Mesangial cell (primary cell): ENCODE data around the gene TBC1D3C. TPM values are rescaled to one million over a fixed set of nuclear protein-coding genes. Genes with fewer than 3 reads are reported as not detected.

Experiments
- total RNA-seq: library from RNA; depleted of rRNA; stranded (reverse); fragments of >200 nt; gene quantifications from 2 replicates; pipeline ENCODE4 v1.2.3, GENCODE V29; 2015

TBC1D3C gene
- 2.7 TPM in 1 of 2 replicates, not detected in the other for total RNA-seq

DNA sequence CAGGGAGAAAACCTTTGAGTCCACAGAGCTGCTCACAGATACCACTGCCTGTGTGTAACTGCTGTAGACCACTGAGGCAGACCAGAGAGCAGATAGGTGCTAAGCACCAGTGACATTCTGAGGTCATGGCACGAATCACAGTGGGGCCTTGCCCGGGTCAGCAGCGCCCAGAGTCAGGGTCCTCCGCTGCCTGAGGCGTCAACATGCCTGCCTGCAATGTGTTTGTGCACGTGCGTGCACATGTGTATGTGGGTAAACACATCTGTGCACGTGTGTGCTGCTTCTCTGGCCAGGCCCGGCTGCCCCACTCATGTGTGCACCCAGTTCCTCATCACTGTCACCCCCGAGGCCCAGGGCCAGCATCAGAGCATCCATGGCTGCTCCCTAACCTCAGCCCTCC is at the start of gene TBC1D3C:
Gene TBC1D3C, minus strand, starts transcription at position 101 of the 400 bp plus-strand sequence. CDS start 1,568 bp downstream, outside the sequence.

Other genes with a start within 250 kb of the TBC1D3C start
- under 0.01 TPM in 1 of 2 replicates, not detected in the other for gene TBC1D3K, start 144.2 kb downstream of the TBC1D3C start, total RNA-seq
- gene TBC1D3L, start 79.6 kb downstream of the TBC1D3C start, total RNA-seq: 3.9 TPM in 1 of 2 replicates, not detected in the other
- gene TBC1D3D, start 64.7 kb downstream of the TBC1D3C start, total RNA-seq: 2.8 TPM in 1 of 2 replicates, not detected in the other
- gene TBC1D3E, start 59.3 kb upstream of the TBC1D3C start, total RNA-seq: 2.9 TPM in 1 of 2 replicates, not detected in the other
- not detected in 2 replicates for gene TBC1D3, start 123.9 kb upstream of the TBC1D3C start, total RNA-seq
- gene MRPL45, start 228.5 kb upstream of the TBC1D3C start, total RNA-seq: 32.1 and 39.2 TPM in 2 replicates